SK-N-SH (cell line): Measurements from ENCODE around the gene CCDC149. TPM values are rescaled to one million over a fixed set of nuclear protein-coding genes. Genes with fewer than 3 reads are reported as not detected.

Experiments used
- CTCF ChIA-PET: fragments of 300-600, 350-600 bp; formaldehyde crosslinking; extraction: SDS; loops from one replicate; lab custom pipeline; 2021; lab: Yijun Ruan, JAX
- POLR2A ChIA-PET: fragments of 350-600 bp; sonication (Branson Sonifier 250); formaldehyde crosslinking; extraction: SDS; loops from one replicate; lab custom pipeline; 2020; ENCODE audit warnings: antibody characterized with exemption, inconsistent platforms; lab: Yijun Ruan, JAX
- DNase-seq: peaks from one replicate; pipeline ENCODE4 v3.0.0; 2012
- H2AFZ ChIP-seq: fragments of 200-600 bp; sonication (generic); 2 replicates; pipeline ENCODE4 v1.8.1; 2016; ENCODE audit warnings: antibody characterized with exemption, mild to moderate bottlenecking, low read depth
- H3F3A ChIP-seq: fragments of 200-600 bp; sonication (generic); replicated peaks from 2 replicates; pipeline ENCODE3; 2016; ENCODE audit warnings: antibody characterized with exemption, mild to moderate bottlenecking; ENCODE audit not compliant: insufficient read depth
- H3K27ac ChIP-seq, 2 experiments: fragments of 200-500 bp in 1 of 2; fragments of 200-600 bp in 1 of 2; sonication (Bioruptor generic) in 1 of 2; sonication (generic), shearing (Covaris generic) in 1 of 2; 2 replicates each; pipeline versions ENCODE4 v1.5.1 to v1.6.1; 2014 to 2016; ENCODE audit warnings: low read depth in 2 of 2, inconsistent platforms in 1 of 2, low read length in 1 of 2, mild to moderate bottlenecking in 1 of 2, mixed read lengths in 1 of 2
- H3K27me3 ChIP-seq: fragments of 200-600 bp; sonication (generic), shearing (Covaris generic); 2 replicates; pipeline ENCODE4 v1.6.1; 2016; ENCODE audit warnings: mixed run types; ENCODE audit not compliant: insufficient read depth
- H3K36me3 ChIP-seq, 2 experiments: fragments of 200-500 bp in 1 of 2; fragments of 200-600 bp in 1 of 2; sonication (Bioruptor generic) in 1 of 2; sonication (generic) in 1 of 2; replicated peaks in 1 of 2; 2 replicates each; pipeline versions ENCODE3 to v1.5.1; 2014 to 2016; ENCODE audit warnings: low read length in 1 of 2, mild to moderate bottlenecking in 1 of 2; ENCODE audit not compliant: insufficient read depth in 2 of 2, control insufficient read depth in 1 of 2
- H3K4me1 ChIP-seq, 2 experiments: fragments of 200-500 bp in 1 of 2; fragments of 200-600 bp in 1 of 2; sonication (Bioruptor generic) in 1 of 2; sonication (generic), shearing (Covaris generic) in 1 of 2; 2 replicates each; pipeline versions ENCODE4 v1.5.1 to v1.6.1; 2014 to 2016; ENCODE audit warnings: low read depth in 1 of 2, low read length in 1 of 2, mixed run types in 1 of 2; ENCODE audit not compliant: insufficient read depth in 2 of 2, control insufficient read depth in 1 of 2
- H3K4me2 ChIP-seq: fragments of 200-600 bp; sonication (generic), shearing (Covaris generic); 2 replicates; pipeline ENCODE4 v1.6.1; 2017; ENCODE audit warnings: mixed run types
- H3K4me3 ChIP-seq, 2 experiments: fragments of 200-500 bp in 1 of 2; fragments of 200-600 bp in 1 of 2; sonication (Bioruptor generic) in 1 of 2; sonication (generic), shearing (Covaris generic) in 1 of 2; 2 replicates each; pipeline versions ENCODE4 v1.5.1 to v1.8.1; 2014 to 2016; ENCODE audit warnings: low read depth in 2 of 2, inconsistent platforms in 1 of 2, low read length in 1 of 2, mild to moderate bottlenecking in 1 of 2, mixed read lengths in 1 of 2, moderate library complexity in 1 of 2
- H3K79me2 ChIP-seq: fragments of 200-600 bp; sonication (generic); 2 replicates; pipeline ENCODE4 v1.8.1; 2017; ENCODE audit warnings: mild to moderate bottlenecking; ENCODE audit not compliant: insufficient read depth
- H3K9ac ChIP-seq: fragments of 200-600 bp; sonication (generic); 2 replicates; pipeline ENCODE4 v1.6.1; 2017; ENCODE audit warnings: mixed run types
- H3K9me2 ChIP-seq: fragments of 200-600 bp; sonication (generic); 2 replicates; pipeline ENCODE4 v1.6.1; 2017; ENCODE audit warnings: mixed run types
- H3K9me3 ChIP-seq: fragments of 200-600 bp; sonication (generic); 2 replicates; pipeline ENCODE4 v1.6.1; 2017; ENCODE audit warnings: mixed run types, mild to moderate bottlenecking, moderate library complexity
- H4K20me1 ChIP-seq: fragments of 200-600 bp; sonication (generic); 2 replicates; pipeline ENCODE4 v1.6.1; 2017; ENCODE audit warnings: mild to moderate bottlenecking, mixed run types; ENCODE audit not compliant: insufficient read depth
- CTCF ChIP-seq: fragments of 200-600 bp; sonication (generic); IDR thresholded peaks from 2 replicates; pipeline ENCODE4 v1.6.1; 2017; ENCODE audit warnings: antibody characterized with exemption, mild to moderate bottlenecking, moderate library complexity
- ELF1 ChIP-seq: IDR thresholded peaks from 2 replicates; pipeline ENCODE4 v1.4.0; 2012
- EP300 ChIP-seq, 2 experiments: IDR thresholded peaks; 2 replicates each; pipeline versions ENCODE4 v1.4.0 to v1.6.1; 2012; ENCODE audit warnings: borderline replicate concordance in 1 of 2, low read depth in 1 of 2, low read length in 1 of 2
- FOSL2 ChIP-seq: IDR thresholded peaks from 2 replicates; pipeline ENCODE4 v1.4.0; 2012; ENCODE audit warnings: low read depth, mild to moderate bottlenecking, moderate library complexity, borderline replicate concordance
- FOXJ3 ChIP-seq: sonication (generic); formaldehyde crosslinking; IDR thresholded peaks from 2 replicates; pipeline ENCODE4 v1.5.1; 2020; ENCODE audit warnings: mild to moderate bottlenecking, missing genetic modification reagents
- FOXM1 ChIP-seq: IDR thresholded peaks from 2 replicates; pipeline ENCODE4 v1.4.0; 2012; ENCODE audit warnings: low read depth, mild to moderate bottlenecking
- GATA2 ChIP-seq: sonication (generic); formaldehyde crosslinking; IDR thresholded peaks from 2 replicates; pipeline ENCODE4 v1.5.0; 2020; ENCODE audit warnings: mild to moderate bottlenecking, missing genetic modification reagents
- JUND ChIP-seq: IDR thresholded peaks from 2 replicates; pipeline ENCODE4 v1.4.0; 2012
- MAX ChIP-seq: IDR thresholded peaks from 2 replicates; pipeline ENCODE4 v1.4.0; 2012; ENCODE audit warnings: low read depth
- NRF1 ChIP-seq: IDR thresholded peaks from 2 replicates; pipeline ENCODE4 v1.6.1; 2012; ENCODE audit warnings: low read depth, mild to moderate bottlenecking, low read length
- PBX3 ChIP-seq: IDR thresholded peaks from 2 replicates; pipeline ENCODE4; 2012
- RCOR1 ChIP-seq: fragments of 150-350 bp; IDR thresholded peaks from 2 replicates; pipeline ENCODE4 v1.6.1; 2017; ENCODE audit warnings: antibody characterized with exemption, low read length
- REST ChIP-seq: IDR thresholded peaks from 2 replicates; pipeline ENCODE4 v1.6.1; 2012; ENCODE audit warnings: mild to moderate bottlenecking, low read depth, low read length, moderate library complexity
- SIN3A ChIP-seq: IDR thresholded peaks from 2 replicates; pipeline ENCODE4 v1.6.1; 2012; ENCODE audit warnings: low read depth, mild to moderate bottlenecking, low read length, moderate library complexity, borderline replicate concordance
- TCF12 ChIP-seq: IDR thresholded peaks from 2 replicates; pipeline ENCODE4 v1.4.0; 2012
- WGBS: methylation state at CpG from one replicate; pipeline ENCODE4 v1.1.6; 2017; ENCODE audit warnings: low lambda C conversion rate; 5-methylcytosine and 5-hydroxymethylcytosine counted together
- polyA plus RNA-seq, 3 experiments: library from polyadenylated mRNA; depleted of rRNA; stranded (reverse); fragments of >200 nt; gene quantifications; 2 replicates each; pipeline ENCODE4 v1.2.3, GENCODE V29; 2012
- TF ChIP-seq, protein P1 (sequence below): IDR thresholded peaks from 2 replicates; pipeline ENCODE4 v1.4.0; 2012; ENCODE audit warnings: low read depth, borderline replicate concordance
- TF ChIP-seq, protein P2 (sequence below): fragments of 150-350 bp; IDR thresholded peaks from 2 replicates; pipeline ENCODE4 v1.6.1; 2017; ENCODE audit warnings: antibody characterized with exemption, low read length, low read depth, borderline replicate concordance

Gene CCDC149
- polyA plus RNA-seq, 1 of the 3 experiments (the other 2 are of a cell fraction), result 5.5 TPM

DNA sequence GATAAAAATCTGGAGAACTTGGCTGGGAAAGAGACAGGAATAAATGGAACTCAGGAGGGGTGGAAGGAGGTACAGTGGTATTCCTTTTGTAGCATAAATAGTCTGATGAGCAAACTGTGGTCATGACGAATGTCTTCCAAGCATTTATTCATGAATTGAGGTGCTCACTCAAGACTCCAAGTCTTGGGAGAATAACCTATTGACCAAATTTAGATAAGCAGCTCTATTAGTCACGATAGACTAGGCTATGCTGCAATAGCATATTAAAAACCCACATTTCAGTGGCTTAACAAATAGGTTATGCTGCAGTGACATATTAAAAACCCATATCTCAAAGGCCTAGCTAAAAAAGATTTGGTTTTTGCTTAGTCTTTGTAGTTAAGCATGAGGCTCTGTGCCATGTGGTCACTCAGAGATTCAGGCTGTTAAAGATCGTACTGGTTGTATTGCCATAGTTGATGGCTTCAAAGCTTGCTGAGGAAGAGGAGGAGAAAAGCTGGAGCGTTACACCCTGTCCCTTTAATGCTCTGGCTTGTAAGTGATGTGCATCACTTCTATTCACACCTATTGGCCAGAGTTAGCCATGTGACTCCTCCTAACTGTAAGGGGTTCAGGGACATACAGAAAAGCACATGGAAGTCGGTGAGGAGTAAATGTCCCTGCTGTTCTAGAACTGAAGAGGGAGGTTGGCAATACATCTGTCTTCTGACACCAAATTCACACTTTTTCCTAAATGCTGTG is 24.5 kb upstream of the CCDC149 start (continued):
- TF ChIP-seq PBX3, result no peak
- no peak for TF ChIP-seq REST

DNA sequence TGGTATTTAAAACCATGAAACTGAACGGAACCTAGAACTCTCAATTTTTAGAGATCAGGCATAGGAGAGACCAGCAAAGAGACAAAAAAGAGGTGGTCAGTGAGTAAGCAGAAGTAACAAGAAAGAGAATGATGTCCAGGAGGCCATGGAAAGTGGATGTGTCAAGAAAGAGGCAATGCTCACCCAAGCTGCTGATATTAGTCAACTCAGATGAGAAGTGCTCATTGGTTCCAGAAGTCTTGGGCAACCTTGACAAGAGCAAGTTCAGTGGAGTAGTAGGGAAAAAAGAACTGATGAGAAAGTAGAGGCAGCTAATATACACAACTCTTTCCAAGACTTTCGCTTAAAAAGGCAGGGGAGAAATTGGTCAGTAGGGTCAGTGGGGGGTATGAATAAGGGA is 23.0 kb upstream of the CCDC149 start:
- TF ChIP-seq FOXJ3 (CRISPR knock-in tag) (no peak), JUND (no peak), NRF1 (no peak), FOSL2 (no peak), GATA2 (CRISPR knock-in tag) (no peak), ELF1 (no peak), EP300 (IDR thresholded peaks at IDR 0.05; ENCODE audit: borderline replicate concordance in 1 of 2, low read depth in 1 of 2, low read length in 1 of 2) (no peak), RCOR1 (no peak), TCF12 (no peak), MAX (no peak), SIN3A (no peak), FOXM1 (no peak), CTCF (no peak)
- TF ChIP-seq, protein P1, sequence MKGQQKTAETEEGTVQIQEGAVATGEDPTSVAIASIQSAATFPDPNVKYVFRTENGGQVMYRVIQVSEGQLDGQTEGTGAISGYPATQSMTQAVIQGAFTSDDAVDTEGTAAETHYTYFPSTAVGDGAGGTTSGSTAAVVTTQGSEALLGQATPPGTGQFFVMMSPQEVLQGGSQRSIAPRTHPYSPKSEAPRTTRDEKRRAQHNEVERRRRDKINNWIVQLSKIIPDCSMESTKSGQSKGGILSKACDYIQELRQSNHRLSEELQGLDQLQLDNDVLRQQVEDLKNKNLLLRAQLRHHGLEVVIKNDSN, result no peak
- TF ChIP-seq, protein P2, sequence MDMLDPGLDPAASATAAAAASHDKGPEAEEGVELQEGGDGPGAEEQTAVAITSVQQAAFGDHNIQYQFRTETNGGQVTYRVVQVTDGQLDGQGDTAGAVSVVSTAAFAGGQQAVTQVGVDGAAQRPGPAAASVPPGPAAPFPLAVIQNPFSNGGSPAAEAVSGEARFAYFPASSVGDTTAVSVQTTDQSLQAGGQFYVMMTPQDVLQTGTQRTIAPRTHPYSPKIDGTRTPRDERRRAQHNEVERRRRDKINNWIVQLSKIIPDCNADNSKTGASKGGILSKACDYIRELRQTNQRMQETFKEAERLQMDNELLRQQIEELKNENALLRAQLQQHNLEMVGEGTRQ, result no peak
- H3K4me2 ChIP-seq, result no peak overlapping the region
- 0 out of 4 replicates have a peak, but pooled peaks cover 0 to 3% of the 10 kb centered on the region in 2 experiments for H3K4me1 ChIP-seq
- 8% methylated on average over 2 of the region's 2 CpGs for WGBS
- CTCF ChIA-PET, result no interaction called here
- H3K4me3 ChIP-seq, result no peak overlapping the region
- peaks cover 7% of the 10 kb centered on the region for H3F3A ChIP-seq
- DNase-seq, result no peak
- no peak overlapping the region for H2AFZ ChIP-seq
- no peak overlapping the region for H3K27ac ChIP-seq
- no peak overlapping the region for H3K9ac ChIP-seq
- POLR2A ChIA-PET, result no interaction called here
- no peaks in the 10 kb centered on the region for H3K9me3 ChIP-seq
- no peaks in the 10 kb centered on the region; the same call in 1 of the 2 replicates for H3K27me3 ChIP-seq
- no peaks in the 10 kb centered on the region for H4K20me1 ChIP-seq
- H3K36me3 ChIP-seq, result no peaks in the 10 kb centered on the region
- no peaks in the 10 kb centered on the region for H3K9me2 ChIP-seq
- H3K79me2 ChIP-seq, result no peaks in the 10 kb centered on the region
